Esophagus muscularis mucosa (tissue), 4 donors: ENCODE measurements around the gene TEDC1. TPM values are rescaled to one million over a fixed set of nuclear protein-coding genes. Genes with fewer than 3 reads are reported as not detected.

Experiments
- DNase-seq: peaks from one replicate; pipeline ENCODE4 v3.0.0-alpha.2; 2017; ENCODE audit errors: extremely low spot score
- H3K27ac ChIP-seq, 4 donors: fragments of 200-600 bp; sonication (generic); replicated peaks in 1 of 4; 1 replicate in 3 of 4; 2 replicates in 1 of 4; pipeline ENCODE4 v1.5.1; 2016 to 2019; ENCODE audit warnings: mild to moderate bottlenecking in 1 of 4
- H3K27me3 ChIP-seq, 4 donors: fragments of 200-600 bp; sonication (generic); one replicate each; pipeline versions ENCODE4 v1.5.1 to v1.6.0; 2016 to 2019
- H3K36me3 ChIP-seq, 4 donors: fragments of 200-600 bp; sonication (generic); one replicate each; pipeline ENCODE4 v1.5.1; 2016 to 2019
- H3K4me1 ChIP-seq, 4 donors: fragments of 200-600 bp; sonication (generic); one replicate each; pipeline ENCODE4 v1.5.1; 2016 to 2019
- H3K4me3 ChIP-seq, 4 donors: fragments of 200-600 bp; sonication (generic); 1 replicate in 2 of 4; 2 replicates in 2 of 4; pipeline ENCODE4 v1.5.1; 2016 to 2019; ENCODE audit warnings: mild to moderate bottlenecking in 4 of 4, moderate library complexity in 1 of 4
- H3K9me3 ChIP-seq, 4 donors: fragments of 200-600 bp; sonication (generic); 1 replicate in 3 of 4; 2 replicates in 1 of 4; pipeline ENCODE4 v1.5.1; 2016 to 2019
- EP300 ChIP-seq: sonication (generic); formaldehyde crosslinking; IDR thresholded peaks from one replicate; pipeline ENCODE4 v1.6.1; 2017; ENCODE audit warnings: antibody characterized with exemption
- POLR2A ChIP-seq: fragments of 450-650 bp; IDR thresholded peaks from one replicate; pipeline ENCODE4 v1.6.1; 2017; ENCODE audit warnings: antibody characterized with exemption, moderate library complexity, mild to moderate bottlenecking, low read depth
- POLR2AphosphoS5 ChIP-seq, 2 donors: sonication (generic); formaldehyde crosslinking; IDR thresholded peaks; one replicate each; pipeline ENCODE4 v1.6.1; 2017; ENCODE audit warnings: antibody characterized with exemption in 2 of 2
- WGBS: methylation state at CpG from one replicate; pipeline ENCODE4 v1.1.5; 2018; 5-methylcytosine and 5-hydroxymethylcytosine counted together
- intact Hi-C: fragments of 100-400 bp; cut with DNase I; formaldehyde crosslinking; loops from one replicate; pipeline ENCODE4 v1.15.1; 2023
- total RNA-seq, 4 donors: library from RNA; depleted of rRNA; stranded (reverse); fragments of >200 nt; gene quantifications; one replicate each; pipeline versions ENCODE4 v1.1.0 to v1.2.1, GENCODE V29; 2016
- TF ChIP-seq, protein P1 (sequence below), 3 experiments: fragments of 200-600 bp in 2 of 3; fragments of 450-650 bp in 1 of 3; sonication (generic) in 2 of 3; IDR thresholded peaks; one replicate each; pipeline ENCODE4 v1.5.1; 2017 to 2019; ENCODE audit warnings: antibody characterized with exemption in 3 of 3, mild to moderate bottlenecking in 2 of 3, moderate library complexity in 1 of 3

Gene TEDC1
- total RNA-seq, 4 donors from 2014 or later: 3.8 to 6.6 (median 4.7) TPM

DNA sequence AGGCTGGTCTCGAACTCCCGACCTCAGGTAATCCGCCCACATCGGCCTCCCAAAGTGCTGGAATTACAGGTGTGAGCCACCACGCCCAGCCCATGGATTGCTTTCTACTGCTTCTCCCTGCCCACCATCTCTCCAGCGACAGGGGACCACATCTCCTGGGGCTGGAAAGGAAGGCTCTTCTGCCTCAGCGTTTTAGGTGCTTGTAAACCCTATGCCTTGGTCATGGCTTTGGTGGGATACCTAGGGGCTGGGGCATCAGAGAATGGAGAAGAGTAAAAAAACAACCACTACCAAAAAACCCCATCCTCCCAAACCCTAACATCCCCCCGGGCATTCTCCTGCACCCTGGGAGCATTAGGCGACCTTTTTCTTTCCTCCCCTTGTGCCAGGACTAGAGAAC is 34.3 kb downstream of the TEDC1 start:
- Histone ChIP-seq H3K9me3 (no peaks in the 10 kb centered on the region), H3K36me3 (peaks cover 0 to 14% (median 0%) of the 10 kb centered on the region in 4 donors), H3K27ac (peak overlapping the region in 1 of 4 donors; percentile 68), H3K4me1 (peaks cover 27 to 46% (median 40%) of the 10 kb centered on the region in 4 donors), H3K27me3 (peaks cover 0 to 23% (median 0%) of the 10 kb centered on the region in 4 donors), H3K4me3 (no peak overlapping the region)
- intact Hi-C loops: no loop called here
- DNase-seq: no peak
- TF ChIP-seq POLR2A: no peak
- TF ChIP-seq POLR2AphosphoS5 (IDR thresholded peaks at IDR 0.05): no peak
- TF ChIP-seq, protein P1, sequence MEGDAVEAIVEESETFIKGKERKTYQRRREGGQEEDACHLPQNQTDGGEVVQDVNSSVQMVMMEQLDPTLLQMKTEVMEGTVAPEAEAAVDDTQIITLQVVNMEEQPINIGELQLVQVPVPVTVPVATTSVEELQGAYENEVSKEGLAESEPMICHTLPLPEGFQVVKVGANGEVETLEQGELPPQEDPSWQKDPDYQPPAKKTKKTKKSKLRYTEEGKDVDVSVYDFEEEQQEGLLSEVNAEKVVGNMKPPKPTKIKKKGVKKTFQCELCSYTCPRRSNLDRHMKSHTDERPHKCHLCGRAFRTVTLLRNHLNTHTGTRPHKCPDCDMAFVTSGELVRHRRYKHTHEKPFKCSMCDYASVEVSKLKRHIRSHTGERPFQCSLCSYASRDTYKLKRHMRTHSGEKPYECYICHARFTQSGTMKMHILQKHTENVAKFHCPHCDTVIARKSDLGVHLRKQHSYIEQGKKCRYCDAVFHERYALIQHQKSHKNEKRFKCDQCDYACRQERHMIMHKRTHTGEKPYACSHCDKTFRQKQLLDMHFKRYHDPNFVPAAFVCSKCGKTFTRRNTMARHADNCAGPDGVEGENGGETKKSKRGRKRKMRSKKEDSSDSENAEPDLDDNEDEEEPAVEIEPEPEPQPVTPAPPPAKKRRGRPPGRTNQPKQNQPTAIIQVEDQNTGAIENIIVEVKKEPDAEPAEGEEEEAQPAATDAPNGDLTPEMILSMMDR (IDR thresholded peaks at IDR 0.05): no peak
- no peak for TF ChIP-seq EP300
- 90% methylated on average over 9 of the region's 9 CpGs for WGBS

DNA sequence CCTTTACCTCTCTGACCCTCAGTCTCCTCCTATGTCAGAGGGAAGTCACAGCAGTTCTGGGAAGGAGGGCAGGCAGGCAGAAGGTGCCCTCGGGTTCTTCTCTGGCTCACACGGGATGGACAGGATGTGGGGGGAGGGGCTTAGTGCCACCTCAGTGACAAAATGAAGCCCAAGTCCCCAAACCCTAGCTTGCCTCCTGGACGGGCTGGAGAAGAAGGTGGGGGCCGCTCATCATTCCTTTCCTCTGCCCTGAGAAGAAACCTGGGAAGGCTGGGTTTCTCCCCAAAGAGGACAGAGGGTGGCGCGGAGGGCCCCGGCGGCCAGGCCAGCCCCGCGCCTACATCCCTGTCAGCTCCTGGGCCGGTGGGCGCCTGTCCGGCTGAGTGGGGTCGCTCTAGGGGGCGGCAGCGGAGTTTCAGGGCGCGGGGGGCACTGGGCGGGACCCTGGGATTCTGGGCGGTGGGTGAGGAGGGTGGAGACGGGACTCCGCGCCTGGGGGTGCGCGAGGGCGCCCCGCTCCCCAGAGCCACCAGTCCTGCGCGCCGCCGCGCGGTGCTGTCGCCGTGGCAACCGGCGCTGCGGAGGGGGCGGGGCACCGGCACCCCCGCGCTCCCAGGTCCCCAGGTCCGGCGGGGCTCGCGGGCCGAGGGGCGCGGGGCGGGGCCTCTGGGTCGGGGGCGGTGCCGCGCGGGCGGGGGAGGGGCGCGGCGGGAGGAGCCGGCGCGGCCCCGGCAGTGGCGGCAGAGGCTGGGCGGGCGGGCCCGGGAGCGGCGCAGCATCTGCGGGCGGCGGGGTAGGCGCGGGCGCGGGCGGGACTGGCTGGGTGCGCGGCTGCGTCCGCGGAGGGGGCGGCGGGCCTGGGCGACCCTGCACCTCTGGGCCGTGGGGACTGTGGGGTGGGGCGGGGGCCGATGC is 35.1 kb downstream of the TEDC1 start, which contains the start of gene TMEM121:
Gene TMEM121 (plus strand): TSS at position 723 of the 915 bp plus-strand sequence. CDS start 2,252 bp downstream, outside the sequence.
- peak within 1 kb of the TSS; percentile 22 to 68 (median 61) for H3K27ac ChIP-seq
- 4% methylated on average over 14 of the region's 88 CpGs for WGBS

DNA sequence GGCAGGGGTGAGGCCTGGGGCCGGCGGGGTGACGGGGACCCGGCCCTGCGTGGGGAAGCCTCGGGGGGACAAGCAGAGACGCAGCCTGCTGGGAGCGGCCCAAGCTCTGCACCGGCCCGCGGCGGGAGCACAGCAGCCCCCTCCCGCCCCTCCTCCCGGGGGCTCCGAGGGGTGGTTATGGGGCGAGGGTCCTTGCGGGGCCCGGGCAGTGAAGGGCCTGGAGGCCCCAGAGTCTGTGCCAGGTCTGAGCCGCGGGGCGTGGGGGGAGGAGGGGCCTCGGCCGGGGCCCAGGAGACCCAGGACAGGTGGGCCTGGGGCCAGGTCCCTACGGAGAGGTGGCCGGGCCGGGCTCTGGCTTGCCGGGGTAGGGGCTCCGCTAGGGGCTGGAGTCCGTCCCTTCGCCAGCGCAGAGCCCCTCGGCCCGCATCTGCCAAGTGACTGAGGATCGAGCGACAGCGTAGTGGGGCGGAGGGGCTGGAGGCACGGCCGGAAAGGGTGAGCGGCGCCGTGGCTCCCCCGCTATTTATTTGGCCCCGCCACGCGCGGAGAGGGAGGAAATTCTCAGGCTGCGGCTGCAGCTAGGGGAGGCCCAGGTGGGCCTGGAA is 35.8 kb downstream of the TEDC1 start:
- WGBS: 0% methylated on average over 5 of the region's 48 CpGs
- no peak for TF ChIP-seq POLR2A
- TF ChIP-seq, protein P1 (IDR thresholded peaks at IDR 0.05): no peak
- peaks cover 27 to 49% (median 40%) of the 10 kb centered on the region in 4 donors for H3K4me1 ChIP-seq
- intact Hi-C loops: no loop called here
- peaks cover 0 to 19% (median 0%) of the 10 kb centered on the region in 4 donors for H3K27me3 ChIP-seq
- no peaks in the 10 kb centered on the region for H3K9me3 ChIP-seq
- peaks cover 0 to 19% (median 0%) of the 10 kb centered on the region in 4 donors for H3K36me3 ChIP-seq
- peak overlapping the region; percentile 66 to 83 (median 77) for H3K4me3 ChIP-seq
- H3K27ac ChIP-seq: peak overlapping the region; percentile 22 to 65 (median 46)
- DNase-seq: no peak

More for the DNA sequence above, 35.1 kb downstream of the TEDC1 start, which contains the start of gene TMEM121:
- Histone ChIP-seq H3K36me3 (peaks cover 0 to 19% (median 0%) of the 10 kb centered on the region in 4 donors), H3K27me3 (peaks cover 0 to 23% (median 0%) of the 10 kb centered on the region in 4 donors), H3K4me1 (peaks cover 27 to 49% (median 40%) of the 10 kb centered on the region in 4 donors), H3K9me3 (no peaks in the 10 kb centered on the region), H3K4me3 (peak within 1 kb of the TSS; percentile 66 to 83 (median 77))
- TF ChIP-seq POLR2A: no peak
- no peak for TF ChIP-seq POLR2AphosphoS5 (IDR thresholded peaks at IDR 0.05)
- no peak for TF ChIP-seq EP300
- TF ChIP-seq, protein P1 (IDR thresholded peaks at IDR 0.05): no peak
- no peak for DNase-seq
- intact Hi-C loops: no loop called here

DNA sequence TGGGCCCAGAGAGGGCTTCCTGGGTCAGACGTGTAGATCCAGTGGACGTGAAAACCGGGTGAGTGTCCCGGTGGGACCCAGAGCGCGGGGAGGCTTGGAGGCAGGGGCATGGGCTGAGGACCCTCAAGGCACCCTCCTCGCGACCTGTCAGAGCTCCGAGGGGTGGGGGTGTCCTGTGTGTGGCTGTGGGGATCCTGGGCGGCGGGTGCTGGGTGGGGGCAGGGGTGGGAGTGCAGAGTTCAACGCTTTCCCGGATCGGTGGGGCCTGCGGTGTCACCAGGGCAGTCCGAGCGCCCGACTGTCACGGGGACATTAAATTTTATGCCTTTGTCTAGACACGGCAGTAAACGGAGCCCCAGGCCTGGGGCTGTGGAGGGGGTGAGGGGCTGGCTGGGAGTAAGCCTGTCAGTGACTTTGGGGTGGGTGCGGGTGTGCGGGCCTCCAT is 36.4 kb downstream of the TEDC1 start:
- peak overlapping the region; percentile 66 to 83 (median 77) for H3K4me3 ChIP-seq
- peaks cover 0 to 14% (median 0%) of the 10 kb centered on the region in 4 donors for H3K27me3 ChIP-seq
- WGBS: 34% methylated on average over 22 of the region's 23 CpGs
- H3K36me3 ChIP-seq: peaks cover 0 to 19% (median 0%) of the 10 kb centered on the region in 4 donors
- peaks cover 27 to 49% (median 40%) of the 10 kb centered on the region in 4 donors for H3K4me1 ChIP-seq
- DNase-seq: no peak
- peak overlapping the region in 3 of 4 donors; percentile 57 to 81 (median 62) for H3K27ac ChIP-seq
- intact Hi-C loops: no loop called here
- no peaks in the 10 kb centered on the region for H3K9me3 ChIP-seq
- no peak for TF ChIP-seq POLR2AphosphoS5 (IDR thresholded peaks at IDR 0.05)
- no peak for TF ChIP-seq EP300
- TF ChIP-seq, protein P1 (IDR thresholded peaks at IDR 0.05): no peak
- TF ChIP-seq POLR2A: no peak
